Peyer's patch (tissue), 4 donors: ENCODE measurements around the gene PLCH2. TPM values are rescaled to one million over a fixed set of nuclear protein-coding genes. Genes with fewer than 3 reads are reported as not detected.
A peak's percentile ranks its signal among the peaks of the same experiment; 100 is the strongest.

Experiments
- DNase-seq, 3 donors: peaks; one replicate each; pipeline ENCODE4 v3.0.0-alpha.2; 2017 to 2019
- H3K27ac ChIP-seq, 4 donors: fragments of 200-600 bp; sonication (generic); one replicate each; pipeline ENCODE4 v1.5.1; 2016 to 2019
- H3K27me3 ChIP-seq, 2 donors: fragments of 200-600 bp; sonication (generic); one replicate each; pipeline ENCODE4 v1.5.1; 2019
- H3K36me3 ChIP-seq, 3 donors: fragments of 200-600 bp; sonication (generic); one replicate each; pipeline ENCODE4 v1.5.1; 2016 to 2019
- H3K4me1 ChIP-seq, 4 donors: fragments of 200-600 bp; sonication (generic); one replicate each; pipeline ENCODE4 v1.5.1; 2016 to 2019
- H3K4me3 ChIP-seq, 4 donors: fragments of 200-600 bp; sonication (generic); 1 replicate in 3 of 4; 2 replicates in 1 of 4; pipeline ENCODE4 v1.5.1; 2016 to 2019; ENCODE audit warnings: mild to moderate bottlenecking in 1 of 4
- H3K9me3 ChIP-seq, 4 donors: fragments of 200-600 bp; sonication (generic); one replicate each; pipeline ENCODE4 v1.5.1; 2016 to 2019; ENCODE audit warnings: mild to moderate bottlenecking in 1 of 4
- CTCF ChIP-seq, 6 experiments: fragments of 450-650 bp in 4 of 6; fragments of 200-600 bp in 2 of 6; sonication (generic) in 1 of 6; IDR thresholded peaks; one replicate each; pipeline ENCODE4 v1.5.1; 2017 to 2019; ENCODE audit warnings: antibody characterized with exemption in 6 of 6, mild to moderate bottlenecking in 3 of 6, moderate library complexity in 1 of 6
- POLR2A ChIP-seq, 2 donors: fragments of 450-650 bp; IDR thresholded peaks; one replicate each; pipeline ENCODE4 v1.5.1; 2017; ENCODE audit warnings: antibody characterized with exemption in 2 of 2, mild to moderate bottlenecking in 2 of 2, moderate library complexity in 2 of 2
- total RNA-seq, 4 donors: library from RNA; depleted of rRNA; stranded (reverse); fragments of >200 nt; gene quantifications; one replicate each; pipeline ENCODE4 v1.1.0, GENCODE V29; 2016

PLCH2 gene
- total RNA-seq, 4 donors from 2014 or later, result 2.5 to 18.3 (median 7.8) TPM

GRCh38 chr1:2542246-2542915 is 66.3 kb downstream of the PLCH2 start:
- no peak overlapping the region for H3K4me3 ChIP-seq
- TF ChIP-seq POLR2A (IDR thresholded peaks at IDR 0.05) (no peak), CTCF (IDR thresholded peaks at IDR 0.05) (no peak)
- peaks cover 0 to 59% (median 17%) of the 10 kb centered on the region in 4 donors for H3K4me1 ChIP-seq
- no peak overlapping the region for H3K27ac ChIP-seq
- peaks cover 0 to 7% of the 10 kb centered on the region in 2 donors for H3K27me3 ChIP-seq
- no peak for DNase-seq
- H3K36me3 ChIP-seq, result no peaks in the 10 kb centered on the region
- H3K9me3 ChIP-seq, result no peaks in the 10 kb centered on the region

GRCh38 chr1:2543543-2544092 is 67.5 kb downstream of the PLCH2 start:
- Histone ChIP-seq H3K27ac (peak overlapping the region in 1 of 4 donors; percentile 4), H3K27me3 (peaks cover 0 to 7% of the 10 kb centered on the region in 2 donors), H3K4me1 (peaks cover 0 to 71% (median 25%) of the 10 kb centered on the region in 4 donors), H3K4me3 (no peak overlapping the region), H3K9me3 (no peaks in the 10 kb centered on the region), H3K36me3 (no peaks in the 10 kb centered on the region)
- DNase-seq, result no peak
- TF ChIP-seq POLR2A (IDR thresholded peaks at IDR 0.05) (no peak), CTCF (IDR thresholded peaks at IDR 0.05) (no peak)

- Histone ChIP-seq H3K27ac (peak overlapping the region in 1 of 4 donors; percentile 99), H3K36me3 (no peaks in the 10 kb centered on the region), H3K4me3 (no peak overlapping the region), H3K27me3 (peaks cover 0 to 7% of the 10 kb centered on the region in 2 donors), H3K4me1 (peaks cover 0 to 75% (median 30%) of the 10 kb centered on the region in 4 donors), H3K9me3 (no peaks in the 10 kb centered on the region)
- no peak for DNase-seq
- no peak for TF ChIP-seq CTCF (IDR thresholded peaks at IDR 0.05)
- TF ChIP-seq POLR2A (IDR thresholded peaks at IDR 0.05), result no peak
Observed at GRCh38 chr1:2544093-2544874, 68.2 kb downstream of the PLCH2 start.

GRCh38 chr1:2544875-2545640 is 69.0 kb downstream of the PLCH2 start:
- H3K4me3 ChIP-seq, result no peak overlapping the region

More at GRCh38 chr1:2544875-2545640, 69.0 kb downstream of the PLCH2 start:
- no peaks in the 10 kb centered on the region for H3K9me3 ChIP-seq
- no peak for DNase-seq
- no peaks in the 10 kb centered on the region for H3K36me3 ChIP-seq
- peak overlapping the region; percentile 58 to 99 (median 97) for H3K27ac ChIP-seq
- peaks cover 0 to 82% (median 32%) of the 10 kb centered on the region in 4 donors for H3K4me1 ChIP-seq
- H3K27me3 ChIP-seq, result peaks cover 0 to 7% of the 10 kb centered on the region in 2 donors
- no peak for TF ChIP-seq POLR2A (IDR thresholded peaks at IDR 0.05)
- no peak for TF ChIP-seq CTCF (IDR thresholded peaks at IDR 0.05)
